ENCODE results near the gene IL10RB. TPM values are rescaled to one million over a fixed set of nuclear protein-coding genes. Genes with fewer than 3 reads are reported as not detected.

Gene IL10RB
- total RNA-seq, 1 experiment from 2014 or later, result 3.1 TPM

DNA sequence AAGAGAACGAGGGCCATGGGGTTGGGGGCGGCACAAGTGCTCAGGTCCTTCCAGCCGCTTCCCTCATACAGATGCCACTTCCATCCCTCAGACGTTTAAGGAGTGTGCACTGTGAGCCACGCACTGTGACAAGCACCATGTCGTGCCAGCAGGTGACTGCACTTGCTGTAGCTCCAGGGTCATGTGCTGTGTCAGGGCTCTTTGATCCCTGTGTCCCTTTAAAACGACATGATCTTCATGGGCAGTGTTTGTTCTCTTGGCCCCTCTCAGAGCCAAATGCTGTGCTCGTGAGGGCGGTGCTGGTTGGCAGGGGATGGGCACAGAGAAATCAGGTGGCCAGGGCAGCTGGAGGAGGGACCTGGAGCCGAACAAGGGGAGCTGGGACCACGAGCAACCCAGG lies 19.9 kb downstream of the IL10RB start:
- H3K18ac ChIP-seq (ENCODE audit: insufficient read length, low read depth, low read length), result no peak overlapping the region
- H3K27ac ChIP-seq (ENCODE audit: insufficient read length, low read depth, low read length), result no peak overlapping the region
- no peaks in the 10 kb centered on the region for H3K27me3 ChIP-seq (ENCODE audit: insufficient read depth, low read length)
- Mint-ChIP-seq H3K9me3 (no peaks in the 10 kb centered on the region), H3K27ac (peak overlapping the region in 2 of 3 experiments; percentile 72 to 74; a peak in 2 of 7 replicates), H3K4me3 (no peak overlapping the region), H3K27me3 (ENCODE audit: low read depth) (no peaks in the 10 kb centered on the region), H3K4me1 (no peaks in the 10 kb centered on the region), H3K36me3 (ENCODE audit: insufficient read depth in 1 of 3, low read depth in 3 of 3) (peaks cover 0 to 8% (median 5%) of the 10 kb centered on the region in 3 experiments; a peak in 4 of 7 replicates)
- DNase-seq, result no peak
- H2BK12ac ChIP-seq (ENCODE audit: insufficient read length, low read depth, low read length), result no peak overlapping the region
- H3K79me2 ChIP-seq (ENCODE audit: insufficient read depth, low read length), result no peaks in the 10 kb centered on the region
- no peak overlapping the region for H2BK5ac ChIP-seq (ENCODE audit: insufficient read length, low read length)
- no peaks in the 10 kb centered on the region for H4K20me1 ChIP-seq (ENCODE audit: control insufficient read depth, insufficient read depth, insufficient read length)
- no peak overlapping the region for H2BK20ac ChIP-seq (ENCODE audit: low read depth, low read length, poor library complexity, severe bottlenecking)
- H3K4ac ChIP-seq (ENCODE audit: low read depth, low read length), result no peak overlapping the region
- H2BK15ac ChIP-seq (ENCODE audit: low read depth, low read length), result no peak overlapping the region
- H3T11ph ChIP-seq (ENCODE audit: low read length), result no peak overlapping the region
- no peak overlapping the region for H4K91ac ChIP-seq (ENCODE audit: insufficient read length, low read depth, low read length)
- H2AFZ ChIP-seq (ENCODE audit: low read length), result no peak overlapping the region
- no peaks in the 10 kb centered on the region for H3K23me2 ChIP-seq (ENCODE audit: insufficient read length, low read depth, low read length, poor library complexity, severe bottlenecking)
- H3K79me1 ChIP-seq (ENCODE audit: insufficient read depth, low read depth, low read length, poor library complexity, severe bottlenecking), result no peaks in the 10 kb centered on the region
- H3K56ac ChIP-seq (ENCODE audit: insufficient read length, low read depth, low read length), result no peak overlapping the region
- no peak overlapping the region for H3K4me2 ChIP-seq (ENCODE audit: insufficient read depth, insufficient read length, low read length)
- no peaks in the 10 kb centered on the region for H3K9me3 ChIP-seq (ENCODE audit: control insufficient read depth, low read depth, low read length)
- no peaks in the 10 kb centered on the region for H3K4me1 ChIP-seq (ENCODE audit: insufficient read depth, low read length)
- no peak overlapping the region for H3K23ac ChIP-seq (ENCODE audit: insufficient read length, low read depth, low read length)
- no peak overlapping the region for H4K5ac ChIP-seq (ENCODE audit: insufficient read length, low read depth, low read length)
- H2BK120ac ChIP-seq (ENCODE audit: low read depth, low read length, poor library complexity, severe bottlenecking), result no peak overlapping the region
- H2AK5ac ChIP-seq (ENCODE audit: insufficient read length, low read length), result no peak overlapping the region
- H3K14ac ChIP-seq (ENCODE audit: insufficient read depth, low read length), result no peak overlapping the region
- TF ChIP-seq, protein P1, sequence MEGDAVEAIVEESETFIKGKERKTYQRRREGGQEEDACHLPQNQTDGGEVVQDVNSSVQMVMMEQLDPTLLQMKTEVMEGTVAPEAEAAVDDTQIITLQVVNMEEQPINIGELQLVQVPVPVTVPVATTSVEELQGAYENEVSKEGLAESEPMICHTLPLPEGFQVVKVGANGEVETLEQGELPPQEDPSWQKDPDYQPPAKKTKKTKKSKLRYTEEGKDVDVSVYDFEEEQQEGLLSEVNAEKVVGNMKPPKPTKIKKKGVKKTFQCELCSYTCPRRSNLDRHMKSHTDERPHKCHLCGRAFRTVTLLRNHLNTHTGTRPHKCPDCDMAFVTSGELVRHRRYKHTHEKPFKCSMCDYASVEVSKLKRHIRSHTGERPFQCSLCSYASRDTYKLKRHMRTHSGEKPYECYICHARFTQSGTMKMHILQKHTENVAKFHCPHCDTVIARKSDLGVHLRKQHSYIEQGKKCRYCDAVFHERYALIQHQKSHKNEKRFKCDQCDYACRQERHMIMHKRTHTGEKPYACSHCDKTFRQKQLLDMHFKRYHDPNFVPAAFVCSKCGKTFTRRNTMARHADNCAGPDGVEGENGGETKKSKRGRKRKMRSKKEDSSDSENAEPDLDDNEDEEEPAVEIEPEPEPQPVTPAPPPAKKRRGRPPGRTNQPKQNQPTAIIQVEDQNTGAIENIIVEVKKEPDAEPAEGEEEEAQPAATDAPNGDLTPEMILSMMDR (conservative IDR thresholded peaks at IDR 0.05), result no peak
- no peak overlapping the region for H3K9ac ChIP-seq (ENCODE audit: extremely low read depth, insufficient read length, low read length)
- WGBS (ENCODE audit: extremely low coverage, insufficient read length, low lambda C conversion rate), result no CpG with 5 or more reads among the region's 11 CpGs
- H4K8ac ChIP-seq (replicated peaks; ENCODE audit: insufficient read length, low read depth, low read length), result no peak overlapping the region

Data from H9 (cell line).